ENCODE measurements around the gene IFNLR1.

DNA sequence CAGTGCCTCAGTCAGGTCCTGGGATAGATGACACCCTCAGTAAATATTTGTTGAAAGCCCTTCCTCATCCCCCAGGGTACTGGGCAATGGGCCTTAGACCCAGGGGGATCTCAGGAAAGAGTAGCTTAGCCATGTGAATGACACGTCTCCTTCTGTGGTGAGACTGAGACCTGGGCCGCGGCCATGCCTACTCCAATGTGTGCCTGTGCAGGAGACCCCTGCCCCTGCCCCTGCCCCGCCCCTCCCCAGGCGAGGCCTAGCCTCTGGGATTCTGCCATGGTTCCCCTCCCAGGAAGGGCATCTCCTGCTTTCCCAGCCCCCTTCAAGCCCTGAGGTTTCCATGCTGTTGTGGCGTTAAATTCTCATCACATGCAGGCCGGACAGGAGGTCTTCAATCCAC lies 82.2 kb downstream of the IFNLR1 start:
- TF ChIP-seq, protein P1, sequence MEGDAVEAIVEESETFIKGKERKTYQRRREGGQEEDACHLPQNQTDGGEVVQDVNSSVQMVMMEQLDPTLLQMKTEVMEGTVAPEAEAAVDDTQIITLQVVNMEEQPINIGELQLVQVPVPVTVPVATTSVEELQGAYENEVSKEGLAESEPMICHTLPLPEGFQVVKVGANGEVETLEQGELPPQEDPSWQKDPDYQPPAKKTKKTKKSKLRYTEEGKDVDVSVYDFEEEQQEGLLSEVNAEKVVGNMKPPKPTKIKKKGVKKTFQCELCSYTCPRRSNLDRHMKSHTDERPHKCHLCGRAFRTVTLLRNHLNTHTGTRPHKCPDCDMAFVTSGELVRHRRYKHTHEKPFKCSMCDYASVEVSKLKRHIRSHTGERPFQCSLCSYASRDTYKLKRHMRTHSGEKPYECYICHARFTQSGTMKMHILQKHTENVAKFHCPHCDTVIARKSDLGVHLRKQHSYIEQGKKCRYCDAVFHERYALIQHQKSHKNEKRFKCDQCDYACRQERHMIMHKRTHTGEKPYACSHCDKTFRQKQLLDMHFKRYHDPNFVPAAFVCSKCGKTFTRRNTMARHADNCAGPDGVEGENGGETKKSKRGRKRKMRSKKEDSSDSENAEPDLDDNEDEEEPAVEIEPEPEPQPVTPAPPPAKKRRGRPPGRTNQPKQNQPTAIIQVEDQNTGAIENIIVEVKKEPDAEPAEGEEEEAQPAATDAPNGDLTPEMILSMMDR (IDR thresholded peaks at IDR 0.05): no peak
- TF ChIP-seq POLR2A (IDR thresholded peaks at IDR 0.05) (no peak), EP300 (IDR thresholded peaks at IDR 0.05) (no peak)
